Trophoblast cell (in vitro differentiated cells and primary cell): ENCODE data around the gene CNRIP1.
A peak's percentile ranks its signal among the peaks of the same experiment; 100 is the strongest.

Experiments used
- DNase-seq, 2 donors: peaks; one replicate each; pipeline ENCODE4 v3.0.0-alpha.2; 2016
- H2AFZ ChIP-seq: 2 replicates; pipeline ENCODE4 v1.6.1; 2013; ENCODE audit warnings: low read length, moderate library complexity, mild to moderate bottlenecking; ENCODE audit not compliant: insufficient read depth, poor library complexity
- H2AK5ac ChIP-seq: 2 replicates; pipeline ENCODE4 v1.6.1; 2013; ENCODE audit warnings: mild to moderate bottlenecking, low read length
- H2BK120ac ChIP-seq: 2 replicates; pipeline ENCODE4 v1.6.1; 2013; ENCODE audit warnings: low read length, mild to moderate bottlenecking, moderate library complexity; ENCODE audit not compliant: insufficient read depth, poor library complexity
- H2BK12ac ChIP-seq: 2 replicates; pipeline ENCODE4 v1.6.1; 2013; ENCODE audit warnings: mild to moderate bottlenecking, low read length, moderate library complexity
- H2BK5ac ChIP-seq: 2 replicates; pipeline ENCODE4 v1.6.1; 2013; ENCODE audit warnings: low read length, low read depth, moderate library complexity, mild to moderate bottlenecking; ENCODE audit not compliant: poor library complexity
- H3K14ac ChIP-seq: 2 replicates; pipeline ENCODE4 v1.6.1; 2013; ENCODE audit warnings: mild to moderate bottlenecking, low read length
- H3K18ac ChIP-seq: 2 replicates; pipeline ENCODE4 v1.6.1; 2013; ENCODE audit warnings: mild to moderate bottlenecking, low read length
- H3K23ac ChIP-seq: 2 replicates; pipeline ENCODE4 v1.6.1; 2013; ENCODE audit warnings: low read length
- H3K27ac ChIP-seq: 2 replicates; pipeline ENCODE4 v1.5.1; 2013; ENCODE audit warnings: low read depth, mild to moderate bottlenecking, inconsistent platforms, low read length, moderate library complexity
- H3K27me3 ChIP-seq: 2 replicates; pipeline ENCODE4 v1.6.1; 2013; ENCODE audit warnings: inconsistent platforms, mild to moderate bottlenecking, low read length, moderate library complexity; ENCODE audit not compliant: insufficient read depth
- H3K36me3 ChIP-seq, 2 experiments: 1 replicate in 1 of 2; 2 replicates in 1 of 2; pipeline ENCODE4 v1.6.1; 2013; ENCODE audit warnings: low read length in 2 of 2, mild to moderate bottlenecking in 2 of 2, moderate library complexity in 1 of 2; ENCODE audit not compliant: insufficient read depth in 2 of 2, control insufficient read depth in 1 of 2
- H3K4ac ChIP-seq: 2 replicates; pipeline ENCODE4 v1.6.1; 2013; ENCODE audit warnings: low read depth, mild to moderate bottlenecking, low read length, moderate library complexity
- H3K4me1 ChIP-seq, 2 experiments: 1 replicate in 1 of 2; 2 replicates in 1 of 2; pipeline ENCODE4 v1.6.1; 2013; ENCODE audit warnings: low read length in 2 of 2, mild to moderate bottlenecking in 2 of 2, moderate library complexity in 1 of 2; ENCODE audit not compliant: insufficient read depth in 2 of 2, control insufficient read depth in 1 of 2
- H3K4me2 ChIP-seq: 2 replicates; pipeline ENCODE4 v1.6.1; 2013; ENCODE audit warnings: inconsistent platforms, mild to moderate bottlenecking, low read length, moderate library complexity
- H3K4me3 ChIP-seq: 2 replicates; pipeline ENCODE4 v1.5.1; 2013; ENCODE audit warnings: mild to moderate bottlenecking, low read depth, low read length, inconsistent platforms
- H3K79me1 ChIP-seq: one replicate; pipeline ENCODE4 v1.6.1; 2013; ENCODE audit warnings: low read length
- H3K79me2 ChIP-seq: 2 replicates; pipeline ENCODE4 v1.6.1; 2013; ENCODE audit warnings: low read length, mild to moderate bottlenecking; ENCODE audit not compliant: control insufficient read depth, insufficient read depth, poor library complexity
- H3K9ac ChIP-seq: 2 replicates; pipeline ENCODE4 v1.6.1; 2013; ENCODE audit warnings: mild to moderate bottlenecking, low read length
- H3K9me3 ChIP-seq: 2 replicates; pipeline ENCODE4 v1.6.1; 2013; ENCODE audit warnings: low read depth, mild to moderate bottlenecking, control low read depth, inconsistent platforms, low read length; ENCODE audit not compliant: insufficient read depth
- H4K12ac ChIP-seq: 2 replicates; pipeline ENCODE4 v1.6.1; 2013; ENCODE audit warnings: low read depth, mild to moderate bottlenecking, low read length, moderate library complexity
- H4K8ac ChIP-seq: 2 replicates; pipeline ENCODE4 v1.6.1; 2013; ENCODE audit warnings: low read depth, mild to moderate bottlenecking, low read length, moderate library complexity
- H4K91ac ChIP-seq: one replicate; pipeline ENCODE4 v1.6.1; 2013; ENCODE audit warnings: low read depth, mild to moderate bottlenecking, low read length, moderate library complexity
- WGBS: extraction: QIAGEN DNeasy Blood & Tissue Kit; methylation state at CpG from one replicate; pipeline ENCODE4 v1.1.7; 2013; ENCODE audit warnings: missing lambda C conversion rate; ENCODE audit not compliant: insufficient read length, insufficient coverage; ENCODE audit errors: extremely low coverage; 5-methylcytosine and 5-hydroxymethylcytosine counted together

Gene CNRIP1

DNA sequence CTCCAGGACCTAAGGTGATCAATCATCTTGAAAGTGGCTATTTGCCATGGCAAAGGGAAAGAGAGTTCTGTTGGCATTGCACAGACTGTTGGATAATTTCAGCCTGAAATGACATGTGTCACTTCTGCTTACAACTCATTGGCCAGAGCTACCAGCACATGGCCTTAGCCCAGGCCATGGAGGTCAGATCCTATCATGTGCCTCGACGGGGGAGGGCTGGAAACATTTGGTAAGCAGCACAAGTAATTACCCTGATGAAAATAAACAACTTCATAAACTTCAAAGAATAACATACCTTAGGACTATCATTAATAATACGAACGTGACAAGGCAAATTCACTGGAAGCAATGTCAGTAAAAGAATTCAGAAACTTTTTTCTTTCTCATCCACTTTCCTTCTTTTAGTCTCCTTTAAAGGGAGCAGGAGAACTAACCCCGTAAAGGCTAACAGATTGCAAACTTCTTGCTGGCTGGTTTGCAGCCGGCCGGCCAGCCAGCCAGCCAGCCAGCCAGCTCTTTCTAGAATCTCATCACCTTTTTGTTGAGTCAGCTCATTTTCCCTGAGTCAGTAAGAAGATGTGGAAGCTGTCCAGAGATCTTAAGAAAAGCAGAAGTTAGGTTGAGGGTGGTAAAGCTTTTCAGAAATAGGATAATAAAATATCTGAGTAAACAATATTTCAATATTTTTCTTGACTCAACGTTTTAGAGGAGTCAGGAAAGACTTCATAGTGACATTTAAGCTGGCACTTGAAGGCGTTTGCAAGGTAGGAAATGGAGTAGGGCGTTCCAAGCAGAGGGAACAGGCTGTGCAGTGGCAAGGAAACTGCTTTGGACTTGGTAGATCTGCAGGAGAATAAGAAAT is 31.9 kb downstream of the CNRIP1 start:
- H3K9ac ChIP-seq, result no peak overlapping the region
- no peaks in the 10 kb centered on the region for H3K79me2 ChIP-seq
- no peak overlapping the region for H2AK5ac ChIP-seq
- H4K8ac ChIP-seq, result no peak overlapping the region
- no peak overlapping the region for H2BK120ac ChIP-seq
- no peaks in the 10 kb centered on the region for H3K79me1 ChIP-seq
- H4K12ac ChIP-seq, result no peak overlapping the region
- H3K27ac ChIP-seq, result no peak overlapping the region
- H2AFZ ChIP-seq, result no peak overlapping the region
- H3K23ac ChIP-seq, result no peak overlapping the region
- H3K14ac ChIP-seq, result no peak overlapping the region
- no peak overlapping the region for H3K4me3 ChIP-seq
- peak overlapping the region; percentile 21 for H2BK5ac ChIP-seq
- H2BK12ac ChIP-seq, result no peak overlapping the region
- H4K91ac ChIP-seq, result no peak overlapping the region
- H3K4ac ChIP-seq, result no peak overlapping the region
- WGBS, result no CpG with 5 or more reads among the region's 10 CpGs
- H3K27me3 ChIP-seq, result no peaks in the 10 kb centered on the region
- DNase-seq, result peak in 1 of 2 donors; percentile 50
- H3K36me3 ChIP-seq, result no peaks in the 10 kb centered on the region
- H3K4me1 ChIP-seq, result peaks cover 3% of the 10 kb centered on the region in 2 experiments
- H3K4me2 ChIP-seq, result no peak overlapping the region
- H3K18ac ChIP-seq, result no peak overlapping the region
- H3K9me3 ChIP-seq, result no peaks in the 10 kb centered on the region

DNA sequence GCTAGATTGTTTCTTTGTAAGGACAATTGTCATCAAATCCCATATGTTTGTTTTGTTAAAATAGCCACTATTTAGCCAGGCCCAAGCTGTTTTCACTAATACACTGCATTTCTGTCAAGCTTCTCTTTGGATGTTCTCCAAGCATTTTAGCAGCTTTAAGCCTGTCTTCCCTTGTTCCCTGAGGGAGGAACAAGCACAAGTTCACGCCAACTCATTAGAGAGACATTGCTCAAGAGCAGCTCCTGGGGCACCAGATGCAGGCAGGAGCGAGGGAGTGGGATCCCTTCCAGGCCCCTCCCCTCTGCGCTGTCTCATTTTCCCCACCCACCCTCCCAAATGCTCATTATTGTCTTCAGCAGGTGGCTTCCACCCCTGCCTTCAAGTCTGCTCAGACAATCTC is 34.9 kb downstream of the CNRIP1 start:
- Histone ChIP-seq H3K9ac (no peak overlapping the region), H3K18ac (no peak overlapping the region), H2BK5ac (no peak overlapping the region), H3K27me3 (no peaks in the 10 kb centered on the region), H3K4me2 (no peak overlapping the region), H3K4me1 (peaks cover 3% of the 10 kb centered on the region in 2 experiments), H4K8ac (no peak overlapping the region), H3K4ac (no peak overlapping the region), H3K14ac (no peak overlapping the region), H2AK5ac (no peak overlapping the region), H3K79me2 (no peaks in the 10 kb centered on the region), H3K9me3 (no peaks in the 10 kb centered on the region), H3K4me3 (no peak overlapping the region), H4K91ac (no peak overlapping the region), H3K23ac (no peak overlapping the region), H3K36me3 (no peaks in the 10 kb centered on the region), H3K27ac (no peak overlapping the region), H2BK120ac (no peak overlapping the region), H4K12ac (no peak overlapping the region), H2BK12ac (no peak overlapping the region), H3K79me1 (no peaks in the 10 kb centered on the region), H2AFZ (no peak overlapping the region)
- no CpG with 5 or more reads among the region's 3 CpGs for WGBS
- DNase-seq, result no peak

DNA sequence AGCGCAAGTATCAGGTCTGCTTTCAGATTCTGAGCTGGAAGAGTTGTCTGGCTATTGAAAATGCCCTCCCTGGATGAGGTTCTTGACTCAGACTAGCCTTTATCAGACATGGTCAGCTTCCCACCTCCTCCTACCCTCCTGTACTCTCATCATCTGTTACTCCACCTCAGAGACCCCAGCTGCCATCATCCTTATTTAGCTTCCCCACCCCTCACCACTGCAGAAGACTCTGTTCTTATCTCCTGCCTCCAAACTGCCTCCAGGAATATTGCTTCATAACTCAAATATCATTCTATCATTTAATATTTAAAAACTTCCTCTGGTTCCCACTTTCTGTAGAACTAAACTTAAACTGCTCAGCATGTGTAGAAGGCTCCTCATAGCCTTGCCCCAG is 36.3 kb downstream of the CNRIP1 start:
- DNase-seq, result no peak
- Histone ChIP-seq H4K91ac (no peak overlapping the region), H3K27ac (no peak overlapping the region), H2AFZ (no peak overlapping the region), H3K4me1 (peaks cover 3% of the 10 kb centered on the region in 2 experiments), H3K23ac (no peak overlapping the region), H3K14ac (no peak overlapping the region), H3K18ac (no peak overlapping the region), H4K8ac (no peak overlapping the region), H3K4ac (no peak overlapping the region), H3K27me3 (no peaks in the 10 kb centered on the region), H3K79me1 (no peaks in the 10 kb centered on the region), H3K4me2 (no peak overlapping the region), H3K79me2 (no peaks in the 10 kb centered on the region), H2AK5ac (no peak overlapping the region), H4K12ac (no peak overlapping the region), H2BK5ac (no peak overlapping the region), H3K9me3 (no peaks in the 10 kb centered on the region), H3K9ac (no peak overlapping the region), H3K4me3 (no peak overlapping the region), H2BK120ac (no peak overlapping the region), H3K36me3 (no peaks in the 10 kb centered on the region), H2BK12ac (no peak overlapping the region)
- WGBS, result no CpG with 5 or more reads among the region's 1 CpG

DNA sequence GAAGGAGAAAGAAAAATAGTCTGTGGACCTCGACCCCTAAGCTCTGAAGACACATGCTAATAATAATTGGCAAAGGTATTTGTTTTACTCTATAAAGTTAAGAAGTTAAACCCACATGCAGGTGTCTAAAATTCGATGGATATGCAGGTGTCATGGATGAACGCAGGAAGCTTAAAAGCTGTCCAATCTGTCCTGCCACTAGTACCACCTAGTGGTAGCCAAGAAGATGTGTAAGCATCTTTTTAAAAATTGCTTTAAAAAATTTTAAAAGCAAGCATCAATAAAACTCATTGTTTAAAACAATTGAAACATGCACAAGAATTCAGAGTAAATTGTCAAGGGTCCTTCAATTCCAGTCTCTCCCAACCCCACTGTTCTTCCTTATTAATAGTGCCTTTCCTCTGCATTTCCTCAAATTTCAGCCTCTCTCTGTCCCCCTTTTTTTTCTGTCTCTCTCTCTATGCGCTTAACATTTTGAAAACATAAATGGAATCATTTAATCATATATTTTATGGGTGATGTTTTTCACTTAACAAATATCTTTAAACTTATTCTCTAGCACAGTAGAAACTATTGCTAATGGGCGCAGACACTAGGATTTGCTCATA is 36.8 kb downstream of the CNRIP1 start:
- WGBS, result no CpG with 5 or more reads among the region's 5 CpGs
- H3K79me2 ChIP-seq, result no peaks in the 10 kb centered on the region
- H3K4me3 ChIP-seq, result no peak overlapping the region
- no peaks in the 10 kb centered on the region for H3K27me3 ChIP-seq
- H3K36me3 ChIP-seq, result no peaks in the 10 kb centered on the region
- no peaks in the 10 kb centered on the region for H3K9me3 ChIP-seq
- H4K12ac ChIP-seq, result no peak overlapping the region
- no peak overlapping the region for H4K91ac ChIP-seq
- H3K14ac ChIP-seq, result no peak overlapping the region
- peak in 1 of 2 donors; percentile 64 for DNase-seq
- H3K4me2 ChIP-seq, result no peak overlapping the region
- no peak overlapping the region for H3K27ac ChIP-seq
- no peak overlapping the region for H2AFZ ChIP-seq
- H3K23ac ChIP-seq, result no peak overlapping the region
- H2BK12ac ChIP-seq, result no peak overlapping the region
- no peak overlapping the region for H4K8ac ChIP-seq
- no peak overlapping the region for H3K18ac ChIP-seq
- H3K79me1 ChIP-seq, result no peaks in the 10 kb centered on the region
- no peak overlapping the region for H2BK5ac ChIP-seq
- H2AK5ac ChIP-seq, result no peak overlapping the region
- peaks cover 3% of the 10 kb centered on the region in 2 experiments for H3K4me1 ChIP-seq
- H2BK120ac ChIP-seq, result no peak overlapping the region
- no peak overlapping the region for H3K4ac ChIP-seq
- no peak overlapping the region for H3K9ac ChIP-seq
